HG02938 (cell line): ENCODE data around the gene TMTC1.

Experiments
- ATAC-seq: cut with Tn5 transposase; IDR thresholded peaks from one replicate; pipeline ENCODE4 v1.9.1; 2021; ENCODE audit warnings: mild to moderate bottlenecking, moderate library complexity; ENCODE audit not compliant: unreplicated experiment

The TMTC1 gene

DNA sequence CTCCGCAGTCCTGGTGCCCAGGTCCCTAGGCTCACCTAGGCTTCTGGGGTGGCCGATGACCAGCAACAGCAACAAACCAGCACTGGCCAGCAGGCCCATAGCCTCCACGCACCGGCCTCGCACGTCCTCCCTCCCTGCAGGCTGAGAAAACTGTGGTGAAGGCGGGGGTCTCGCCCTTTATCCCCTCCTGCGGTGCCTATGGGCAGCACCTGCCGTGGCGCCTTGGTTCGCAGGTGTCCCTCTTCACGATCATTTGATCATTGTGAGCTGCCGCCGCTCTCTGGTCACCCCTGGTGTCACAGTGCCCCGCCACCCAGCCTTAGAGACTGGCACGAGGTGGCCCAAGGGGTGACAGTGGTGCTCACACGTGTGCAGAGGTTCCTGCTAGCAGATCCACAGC is 286.2 kb downstream of the TMTC1 start, which contains the start of gene OVCH1:
Gene OVCH1, minus strand, starts transcription at position 99 of the 400 bp plus-strand sequence. Its CDS starts 0 bp downstream, at position 99.
- ATAC-seq = no peak

DNA sequence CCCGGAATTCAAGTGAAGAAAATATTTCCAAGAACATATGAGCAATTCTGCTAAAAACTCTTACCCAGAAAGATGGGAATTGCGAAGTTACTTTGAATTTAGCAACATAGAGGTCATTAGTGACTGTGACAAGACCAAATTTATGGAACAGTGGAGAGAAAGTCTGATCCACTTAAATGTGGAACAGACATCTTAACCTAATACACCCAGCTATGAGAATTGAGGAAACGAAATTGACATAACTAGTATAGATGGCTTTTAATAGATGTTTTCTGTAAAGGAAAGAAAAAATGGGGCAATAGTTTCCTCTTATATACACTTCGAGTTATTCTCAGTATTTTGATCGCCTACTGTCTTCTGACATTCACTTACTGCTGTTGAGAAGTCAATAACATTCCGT is 290.9 kb downstream of the TMTC1 start:
- no peak for ATAC-seq

DNA sequence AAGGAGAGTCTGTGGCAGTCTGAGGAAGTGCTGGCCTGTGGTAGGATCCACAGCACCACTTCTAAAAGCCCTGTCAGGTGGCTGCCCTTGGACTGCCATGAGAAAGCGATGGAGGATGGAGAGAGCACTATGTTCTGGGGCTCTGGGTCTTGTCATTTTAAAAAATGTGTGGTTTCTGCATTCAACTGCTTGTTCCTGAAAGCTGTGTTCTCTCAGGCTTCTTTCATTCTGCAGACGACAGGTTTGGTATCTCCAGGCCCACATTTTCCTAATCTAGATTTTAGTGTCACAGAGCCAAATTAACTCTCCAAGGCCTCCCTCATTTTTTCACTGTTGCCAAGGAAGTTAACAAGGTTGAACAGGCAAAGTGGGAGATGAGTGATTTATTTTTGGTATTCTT is 296.8 kb downstream of the TMTC1 start:
- no peak for ATAC-seq

DNA sequence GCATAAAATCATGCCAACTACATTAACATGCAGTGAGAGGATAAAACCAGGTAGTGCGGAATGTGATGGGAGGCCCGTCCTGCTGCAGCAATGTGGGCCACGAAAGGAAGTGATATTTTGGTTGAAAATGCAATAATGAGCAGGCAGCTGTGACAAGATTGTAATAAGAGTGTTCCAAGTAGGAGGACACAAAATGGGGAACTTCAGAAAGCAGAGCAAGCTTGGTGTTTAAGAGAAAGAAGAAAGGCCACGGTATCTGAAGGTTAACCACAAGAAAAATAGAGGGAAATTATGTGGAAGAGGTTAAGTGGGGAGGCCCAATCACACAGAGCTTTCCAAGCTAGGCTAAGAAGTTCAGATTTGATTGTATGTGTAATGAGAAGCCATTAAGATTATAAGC is 320.5 kb downstream of the TMTC1 start:
- no peak for ATAC-seq

DNA sequence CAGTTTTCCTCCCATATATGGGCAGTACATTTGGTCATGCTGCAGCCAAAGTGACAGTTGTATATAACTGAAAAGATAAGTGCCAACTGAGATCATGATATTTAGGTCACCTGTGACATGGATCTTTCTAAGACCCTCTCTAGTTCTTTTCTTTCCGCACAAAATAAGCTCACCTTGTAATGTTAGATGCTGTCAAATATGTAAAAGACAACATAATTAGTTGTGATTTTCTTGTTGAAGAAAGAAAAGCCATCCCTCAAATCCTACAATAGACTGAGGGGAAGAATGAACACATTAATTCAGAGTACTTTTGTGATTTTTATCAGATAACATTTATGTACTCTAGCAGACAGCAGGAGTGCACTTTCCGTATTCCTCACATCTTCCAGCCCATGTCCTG is 323.7 kb downstream of the TMTC1 start:
- ATAC-seq = no peak

DNA sequence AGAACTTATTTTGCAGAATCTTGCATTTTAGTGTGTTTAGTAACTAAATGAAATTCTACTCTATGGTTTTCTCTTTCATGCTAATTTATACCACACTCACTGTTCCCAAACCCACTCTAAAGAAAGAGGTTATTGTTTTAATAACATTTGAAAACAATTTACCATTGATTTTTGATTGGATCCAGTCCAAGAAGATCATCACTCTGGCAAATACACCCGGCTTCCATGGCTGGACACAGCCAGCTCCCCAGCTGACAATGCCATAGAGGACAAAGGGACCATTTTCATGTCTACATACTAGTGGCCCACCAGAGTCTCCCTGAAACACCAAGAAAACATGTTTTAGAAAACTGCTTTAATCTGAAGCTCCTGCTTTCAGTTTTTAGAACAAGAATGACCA is 328.7 kb downstream of the TMTC1 start:
- ATAC-seq = no peak

DNA sequence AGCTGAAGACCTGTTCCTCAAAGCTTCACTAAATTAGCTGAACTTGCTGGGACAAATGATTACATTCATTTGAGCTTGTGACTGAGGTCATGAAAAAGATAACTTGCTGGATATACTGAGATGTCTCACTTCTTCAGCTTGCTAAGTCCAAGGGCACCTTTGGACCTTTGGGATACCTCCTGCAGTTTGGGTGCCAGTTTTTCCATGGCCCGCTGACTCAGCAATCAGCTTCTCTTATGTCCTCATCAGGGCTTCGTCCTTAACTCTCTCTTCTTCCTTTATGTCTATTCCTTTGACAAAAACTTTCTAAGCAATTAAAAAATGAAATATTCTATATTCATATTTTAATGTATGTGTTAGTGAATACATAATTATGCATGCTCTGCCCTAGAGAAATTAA is 331.9 kb downstream of the TMTC1 start:
- no peak for ATAC-seq
